Karpas-422 (cell line): Measurements from ENCODE around the gene CPTP. TPM values are rescaled to one million over a fixed set of nuclear protein-coding genes. Genes with fewer than 3 reads are reported as not detected.

Experiments used
- DNase-seq: peaks from one replicate; pipeline ENCODE4 v3.0.0-alpha.2; 2015
- H2AFZ ChIP-seq: fragments of 200-600 bp; sonication (generic); 2 replicates; pipeline ENCODE4 v1.6.1; 2014; ENCODE audit warnings: antibody characterized with exemption, low read length, mixed read lengths
- H3K27ac ChIP-seq: fragments of 200-600 bp; sonication (generic); 2 replicates; pipeline ENCODE4 v1.5.1; 2014; ENCODE audit warnings: mild to moderate bottlenecking, low read length, moderate library complexity
- H3K27me3 ChIP-seq: fragments of 200-600 bp; sonication (generic); 2 replicates; pipeline ENCODE4 v1.6.1; 2014; ENCODE audit warnings: low read length, mixed read lengths
- H3K36me3 ChIP-seq: fragments of 200-600 bp; sonication (generic); 2 replicates; pipeline ENCODE4 v1.6.1; 2014; ENCODE audit warnings: low read length, mixed read lengths; ENCODE audit not compliant: insufficient read depth
- H3K4me1 ChIP-seq: fragments of 200-600 bp; sonication (generic); 2 replicates; pipeline ENCODE4 v1.6.1; 2014; ENCODE audit warnings: mild to moderate bottlenecking, low read length, mixed read lengths
- H3K4me2 ChIP-seq: fragments of 200-600 bp; sonication (generic); 2 replicates; pipeline ENCODE4 v1.6.1; 2014; ENCODE audit warnings: low read length, low read depth, mild to moderate bottlenecking; ENCODE audit not compliant: poor library complexity, severe bottlenecking
- H3K4me3 ChIP-seq: fragments of 200-600 bp; sonication (generic); 2 replicates; pipeline ENCODE4 v1.5.1; 2014; ENCODE audit warnings: mild to moderate bottlenecking, antibody characterized with exemption, low read length, mixed read lengths
- H3K79me2 ChIP-seq: fragments of 200-600 bp; sonication (generic); 2 replicates; pipeline ENCODE4 v1.6.1; 2014; ENCODE audit warnings: mild to moderate bottlenecking, low read length, mixed read lengths
- H3K9ac ChIP-seq: fragments of 200-600 bp; sonication (generic); 2 replicates; pipeline ENCODE4 v1.6.0; 2014; ENCODE audit warnings: low read length
- H3K9me2 ChIP-seq: fragments of 200-600 bp; sonication (generic), shearing (Covaris generic); replicated peaks from 2 replicates; pipeline ENCODE4 v1.6.0; 2014; ENCODE audit warnings: mild to moderate bottlenecking, low read length, moderate library complexity; ENCODE audit not compliant: insufficient read depth
- H3K9me3 ChIP-seq: fragments of 300-700, 200-600 bp; sonication (generic); 2 replicates; pipeline ENCODE4 v1.6.1; 2014; ENCODE audit warnings: low read length, mixed read lengths
- H4K20me1 ChIP-seq: fragments of 200-600 bp; sonication (generic); 2 replicates; pipeline ENCODE4 v1.6.1; 2014; ENCODE audit warnings: mild to moderate bottlenecking, antibody characterized with exemption, low read length, low read depth; ENCODE audit not compliant: insufficient read depth
- total RNA-seq: library from RNA; depleted of rRNA; stranded (reverse); fragments of >200 nt; shearing (Covaris generic); gene quantifications from 2 replicates; pipeline ENCODE4 v1.2.3, GENCODE V29; 2014; ENCODE audit warnings: low replicate concordance

Gene CPTP
- total RNA-seq, 1 experiment from 2014 or later, result 35.0 TPM

DNA sequence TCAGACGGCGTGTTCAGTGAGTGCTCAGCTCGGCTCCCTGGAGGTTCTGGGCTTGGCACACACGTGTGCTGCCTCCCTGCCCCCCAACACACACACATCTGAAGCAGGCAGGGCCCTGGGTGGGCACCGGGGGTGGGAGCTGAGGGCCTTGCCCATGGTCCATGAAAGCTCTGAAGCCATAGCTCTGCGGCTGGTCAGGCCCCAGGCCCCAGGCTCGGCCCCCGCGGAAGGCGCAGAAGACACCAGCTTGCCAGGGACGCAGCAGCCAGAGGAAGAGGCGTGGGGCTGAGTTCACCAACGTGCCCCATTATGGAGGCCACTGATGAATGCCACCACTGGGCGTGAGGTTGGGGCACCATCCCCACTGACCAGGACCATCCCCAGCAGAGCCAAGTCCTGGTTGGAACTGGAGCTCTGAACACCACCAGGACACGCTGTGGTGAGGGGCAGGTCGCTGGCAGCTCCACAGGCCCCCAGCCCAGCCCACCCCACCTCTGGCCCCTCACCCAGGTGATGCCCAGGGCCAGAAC, 46.2 kb downstream of the CPTP start:
- no peaks in the 10 kb centered on the region for H3K9me2 ChIP-seq
- H3K27me3 ChIP-seq, result no peaks in the 10 kb centered on the region
- no peak overlapping the region for H3K27ac ChIP-seq
- H3K9me3 ChIP-seq, result peaks cover 16% of the 10 kb centered on the region
- no peak overlapping the region for H2AFZ ChIP-seq
- H3K79me2 ChIP-seq, result peaks cover 26% of the 10 kb centered on the region
- H3K4me2 ChIP-seq, result no peak overlapping the region
- H3K9ac ChIP-seq, result no peak overlapping the region
- 0 out of 2 replicates have a peak, but pooled peaks cover 4% of the 10 kb centered on the region for H3K36me3 ChIP-seq
- H4K20me1 ChIP-seq, result 0 out of 2 replicates have a peak, but pooled peaks cover 6% of the 10 kb centered on the region
- peaks cover 27% of the 10 kb centered on the region for H3K4me1 ChIP-seq
- DNase-seq, result no peak
- no peak overlapping the region for H3K4me3 ChIP-seq

DNA sequence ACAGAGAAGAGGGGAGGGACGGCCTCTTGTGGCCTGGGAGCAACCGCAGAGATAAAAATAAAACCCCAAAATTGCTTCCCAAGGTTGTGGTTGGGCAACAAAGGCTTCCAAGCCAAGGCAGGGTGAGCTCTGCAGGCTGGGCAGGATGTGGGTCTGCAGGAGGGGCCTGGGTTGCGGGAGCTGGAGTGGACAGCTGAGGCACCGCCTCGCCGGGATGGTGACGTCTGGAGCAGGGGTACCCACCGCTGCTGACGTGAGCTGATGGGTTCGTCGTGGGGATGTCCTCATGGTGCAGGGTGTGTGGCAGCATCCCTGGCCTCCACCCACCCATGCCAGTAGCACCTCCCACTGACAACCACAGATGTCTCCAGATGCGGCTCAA, 46.8 kb downstream of the CPTP start:
- no peak overlapping the region for H3K9ac ChIP-seq
- H3K36me3 ChIP-seq, result 0 out of 2 replicates have a peak, but pooled peaks cover 6% of the 10 kb centered on the region
- DNase-seq, result no peak
- no peaks in the 10 kb centered on the region for H3K9me2 ChIP-seq
- H3K4me3 ChIP-seq, result no peak overlapping the region; the same call in 1 of the 2 replicates
- peaks cover 33% of the 10 kb centered on the region for H3K4me1 ChIP-seq
- H4K20me1 ChIP-seq, result 0 out of 2 replicates have a peak, but pooled peaks cover 6% of the 10 kb centered on the region
- H3K27me3 ChIP-seq, result no peaks in the 10 kb centered on the region
- no peak overlapping the region for H3K4me2 ChIP-seq
- H3K79me2 ChIP-seq, result peaks cover 29% of the 10 kb centered on the region
- no peak overlapping the region for H2AFZ ChIP-seq
- no peak overlapping the region for H3K27ac ChIP-seq
- H3K9me3 ChIP-seq, result peaks cover 11% of the 10 kb centered on the region

DNA sequence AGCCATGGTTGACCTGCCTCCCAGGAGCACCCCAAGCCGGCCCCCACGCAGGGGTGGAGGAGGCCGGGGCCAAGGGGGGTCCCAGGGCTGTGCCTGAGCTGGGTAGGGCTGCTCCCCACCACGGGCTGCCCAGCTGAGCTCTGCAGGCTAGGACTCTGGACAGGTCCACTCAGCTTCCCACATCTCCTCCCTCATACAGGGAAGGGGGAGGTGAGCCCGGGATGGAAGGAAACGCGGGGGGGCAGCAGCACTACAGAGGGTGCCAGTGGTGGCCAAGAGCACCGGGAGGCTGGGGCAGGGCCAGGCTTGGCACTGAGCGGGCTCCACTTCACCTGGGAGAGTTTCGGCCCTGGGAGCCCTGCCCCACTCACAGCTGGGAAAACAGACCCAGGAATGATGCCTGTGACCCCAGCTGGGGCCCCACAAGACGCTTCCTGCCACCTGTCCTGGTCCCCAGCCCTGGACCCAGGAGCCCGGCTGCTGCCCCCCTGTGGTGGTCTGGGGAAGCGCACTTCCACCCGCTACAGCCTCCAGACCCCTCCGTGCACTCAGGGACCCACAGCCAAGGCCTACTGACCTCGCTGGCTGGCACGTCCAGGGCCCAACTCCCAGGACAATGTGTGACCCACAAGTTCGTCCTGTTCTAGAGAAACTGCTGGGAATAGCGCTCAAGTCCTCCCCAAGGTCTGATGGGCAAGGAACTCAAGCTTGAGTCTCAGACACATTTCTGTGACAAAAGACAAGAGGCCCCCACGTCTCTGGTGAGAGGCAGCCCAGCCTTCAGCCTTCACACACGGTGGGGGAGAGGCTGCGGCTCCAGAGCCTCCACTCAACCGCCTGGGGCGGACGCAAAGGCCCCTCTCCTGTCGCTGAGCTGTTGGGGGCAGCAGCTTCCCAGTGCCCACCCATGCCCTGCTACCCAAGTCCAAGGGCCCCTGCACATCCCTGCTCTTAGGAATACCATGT, 47.4 kb downstream of the CPTP start:
- Histone ChIP-seq H3K9me3 (peaks cover 4% of the 10 kb centered on the region), H3K4me1 (peaks cover 35% of the 10 kb centered on the region), H3K4me2 (peak overlapping the region; percentile 37), H3K27me3 (no peaks in the 10 kb centered on the region), H3K4me3 (no peak overlapping the region; the same call in 1 of the 2 replicates), H4K20me1 (0 out of 2 replicates have a peak, but pooled peaks cover 6% of the 10 kb centered on the region), H3K9me2 (no peaks in the 10 kb centered on the region), H2AFZ (no peak overlapping the region), H3K36me3 (0 out of 2 replicates have a peak, but pooled peaks cover 6% of the 10 kb centered on the region), H3K27ac (no peak overlapping the region), H3K79me2 (peaks cover 29% of the 10 kb centered on the region), H3K9ac (peak overlapping the region; percentile 48)
- DNase-seq, result peak; percentile 90

DNA sequence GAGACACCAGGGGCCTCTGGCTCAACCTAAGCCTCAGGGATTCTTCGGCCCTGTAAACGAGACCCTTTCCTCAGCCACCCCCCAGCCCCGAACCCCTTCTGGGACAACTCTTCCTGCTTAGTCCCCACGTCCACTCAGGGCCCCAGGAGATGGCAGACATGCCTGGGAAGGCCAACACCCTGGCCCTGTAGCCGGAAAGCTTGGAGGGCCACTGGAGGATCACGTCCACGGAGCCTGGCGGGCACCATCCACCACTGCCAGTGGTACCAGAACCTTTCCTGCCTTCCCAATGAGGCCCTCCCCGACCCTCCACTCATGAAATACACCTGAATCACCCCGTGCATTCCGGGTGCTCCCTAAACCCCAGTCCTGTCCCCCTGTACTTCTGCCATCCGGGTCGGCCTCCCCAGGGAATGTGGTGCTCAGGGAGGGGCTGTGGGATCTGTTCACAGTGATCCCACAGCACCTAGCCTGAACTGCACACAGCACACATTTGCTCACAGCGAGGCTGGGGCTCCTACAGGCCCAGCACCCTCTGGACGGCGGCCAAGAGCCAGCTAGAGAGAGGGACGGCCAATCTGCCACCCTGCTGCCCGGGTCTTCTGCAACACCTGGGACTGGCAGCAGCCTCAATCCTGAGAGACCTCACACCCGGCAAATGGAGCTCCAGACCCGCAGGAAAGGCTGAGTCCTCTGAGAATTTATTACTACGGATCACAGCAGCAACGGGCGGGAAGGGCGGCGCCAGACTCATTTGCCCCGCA, 48.6 kb downstream of the CPTP start:
- peak overlapping the region; percentile 95; the same call in 1 of the 2 replicates for H3K4me3 ChIP-seq
- no peak overlapping the region for H2AFZ ChIP-seq
- no peaks in the 10 kb centered on the region for H3K9me2 ChIP-seq
- H3K36me3 ChIP-seq, result 0 out of 2 replicates have a peak, but pooled peaks cover 6% of the 10 kb centered on the region
- H3K79me2 ChIP-seq, result peaks cover 29% of the 10 kb centered on the region
- H3K9me3 ChIP-seq, result no peaks in the 10 kb centered on the region
- peaks cover 35% of the 10 kb centered on the region for H3K4me1 ChIP-seq
- H3K9ac ChIP-seq, result peak overlapping the region; percentile 92
- H3K27ac ChIP-seq, result no peak overlapping the region
- 0 out of 2 replicates have a peak, but pooled peaks cover 6% of the 10 kb centered on the region for H4K20me1 ChIP-seq
- no peaks in the 10 kb centered on the region for H3K27me3 ChIP-seq
- H3K4me2 ChIP-seq, result peak overlapping the region; percentile 87
- no peak for DNase-seq

DNA sequence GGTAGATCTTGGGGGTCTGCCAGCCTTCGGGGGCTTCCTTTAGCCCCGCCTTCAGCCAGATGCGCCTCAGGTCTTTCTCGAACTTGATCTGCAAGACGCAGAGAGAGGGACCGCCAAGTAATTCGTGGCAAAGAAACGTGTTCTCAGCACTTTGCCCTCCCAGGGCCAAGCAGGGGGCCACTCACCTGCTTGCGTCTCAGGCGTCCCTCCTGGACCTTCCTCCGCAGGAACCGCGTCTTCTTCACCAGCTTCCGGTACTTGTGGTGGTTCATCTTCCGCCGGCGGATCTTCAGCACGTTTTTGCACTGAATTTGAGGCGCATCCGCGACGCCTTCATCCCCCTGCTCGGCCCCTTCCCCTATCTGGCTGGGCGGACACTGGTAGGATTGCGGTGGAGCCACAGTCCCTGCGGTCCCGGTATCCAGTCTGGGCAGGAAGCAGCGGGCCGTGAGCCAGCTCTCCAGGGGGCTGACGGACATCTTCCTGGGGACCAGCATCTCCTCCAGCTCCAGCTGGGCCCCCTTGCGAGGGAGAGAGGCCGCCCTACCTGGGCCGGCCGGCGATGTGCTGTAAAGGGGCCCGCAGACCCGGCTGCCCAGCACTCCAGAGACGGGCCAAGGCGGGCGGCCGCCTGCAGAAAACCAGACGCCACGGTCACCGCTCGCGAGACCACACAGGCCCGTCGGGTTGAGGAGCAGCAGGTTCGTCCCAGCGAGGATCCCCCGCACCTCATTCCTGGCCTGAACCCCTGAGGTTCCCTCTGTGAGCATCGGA, 49.4 kb downstream of the CPTP start:
- Histone ChIP-seq H3K9ac (peak overlapping the region; percentile 92), H2AFZ (no peak overlapping the region), H3K79me2 (peaks cover 29% of the 10 kb centered on the region), H3K27ac (no peak overlapping the region; the same call in 1 of the 2 replicates), H3K4me3 (peak overlapping the region; percentile 95), H3K9me2 (no peaks in the 10 kb centered on the region), H3K4me2 (peak overlapping the region; percentile 87), H3K9me3 (no peaks in the 10 kb centered on the region), H3K4me1 (peaks cover 35% of the 10 kb centered on the region), H3K27me3 (no peaks in the 10 kb centered on the region), H3K36me3 (0 out of 2 replicates have a peak, but pooled peaks cover 6% of the 10 kb centered on the region), H4K20me1 (0 out of 2 replicates have a peak, but pooled peaks cover 6% of the 10 kb centered on the region)
- DNase-seq, result no peak

DNA sequence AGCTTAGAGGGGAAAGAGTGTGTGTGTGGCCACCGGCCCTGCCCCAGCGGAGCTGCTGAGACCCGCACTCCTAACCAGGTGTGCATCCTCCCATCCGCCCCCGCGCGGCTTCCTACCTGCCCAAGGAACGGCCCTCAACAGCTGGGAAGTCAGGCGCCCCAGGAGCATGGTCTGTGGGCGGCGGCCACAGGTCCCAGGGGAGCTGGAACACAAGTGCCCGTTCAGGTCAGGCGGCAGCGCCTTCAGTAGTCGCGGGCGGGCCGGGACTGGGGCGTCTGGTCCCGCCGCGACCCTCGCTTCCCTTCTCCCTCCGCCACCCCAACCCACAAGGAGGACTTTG, 50.0 kb downstream of the CPTP start:
- no peak for DNase-seq
- Histone ChIP-seq H3K36me3 (0 out of 2 replicates have a peak, but pooled peaks cover 6% of the 10 kb centered on the region), H3K4me1 (peaks cover 35% of the 10 kb centered on the region), H3K9me2 (no peaks in the 10 kb centered on the region), H3K79me2 (peaks cover 29% of the 10 kb centered on the region), H3K9me3 (no peaks in the 10 kb centered on the region), H2AFZ (no peak overlapping the region), H3K4me2 (peak overlapping the region; percentile 87), H4K20me1 (0 out of 2 replicates have a peak, but pooled peaks cover 6% of the 10 kb centered on the region), H3K4me3 (peak overlapping the region; percentile 95), H3K27me3 (no peaks in the 10 kb centered on the region), H3K27ac (peak overlapping the region; percentile 65), H3K9ac (peak overlapping the region; percentile 92)

DNA sequence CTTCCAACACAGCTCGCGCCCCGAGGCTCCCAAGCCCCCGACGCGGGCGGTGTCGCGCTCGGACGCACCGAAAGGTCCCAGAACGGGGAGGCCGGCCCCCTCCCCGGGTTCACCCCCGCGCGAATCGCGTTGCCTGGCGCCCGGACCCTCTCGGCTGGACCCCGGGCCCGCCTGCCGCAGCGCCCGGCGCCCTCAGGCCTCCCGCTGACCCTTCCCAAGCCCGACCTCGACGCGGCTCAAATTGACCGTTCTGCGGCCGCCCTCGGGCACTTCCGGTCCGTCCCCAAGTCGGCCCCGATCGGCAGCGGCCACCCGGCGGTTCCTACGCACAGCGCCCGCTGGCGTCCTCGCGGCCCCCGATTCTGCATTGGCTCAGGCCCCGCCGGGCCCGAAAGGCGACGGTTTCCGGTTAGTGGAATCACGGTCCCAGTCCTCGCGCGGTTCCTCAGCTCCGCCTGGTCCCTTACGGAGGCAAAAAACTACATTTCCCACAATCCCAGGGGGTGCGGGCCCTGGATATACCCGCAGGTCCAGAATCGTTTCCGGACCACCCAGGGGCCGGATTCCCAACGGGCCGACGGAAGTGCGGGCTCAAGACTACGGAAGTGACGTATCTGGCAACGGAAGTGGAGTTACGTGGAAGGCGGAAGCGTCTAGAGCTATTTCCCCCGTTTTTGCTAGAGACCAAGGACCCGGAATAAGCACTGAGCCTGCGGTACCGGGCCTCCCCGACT, 50.5 kb downstream of the CPTP start, which contains the start of gene AURKAIP1:
Gene AURKAIP1 (minus strand): TSS at position 279 of the 734 bp plus-strand sequence. CDS start 451 bp downstream, outside the sequence.
- peaks cover 29% of the 10 kb centered on the region for H3K79me2 ChIP-seq
- H3K9ac ChIP-seq, result peak within 1 kb of the TSS; percentile 92
- peak within 1 kb of the TSS; percentile 88 for H3K4me2 ChIP-seq
- no peak within 1 kb of the TSS for H2AFZ ChIP-seq
- no peaks in the 10 kb centered on the region for H3K27me3 ChIP-seq
- H3K4me3 ChIP-seq, result peak within 1 kb of the TSS; percentile 95
- DNase-seq, result peak; percentile 100
- peaks cover 35% of the 10 kb centered on the region for H3K4me1 ChIP-seq
- 0 out of 2 replicates have a peak, but pooled peaks cover 6% of the 10 kb centered on the region for H4K20me1 ChIP-seq
- H3K9me3 ChIP-seq, result no peaks in the 10 kb centered on the region
- peak within 1 kb of the TSS; percentile 65 for H3K27ac ChIP-seq
- H3K9me2 ChIP-seq, result no peaks in the 10 kb centered on the region
- 0 out of 2 replicates have a peak, but pooled peaks cover 6% of the 10 kb centered on the region for H3K36me3 ChIP-seq
